Measurements from ENCODE around the gene FCHSD1.

Gene FCHSD1

GRCh38 chr5:141640698-141641097, 10.5 kb downstream of the FCHSD1 start:
- DNase-seq: no peak

- no peak for DNase-seq
Observed at GRCh38 chr5:141640051-141640415, 11.2 kb downstream of the FCHSD1 start.

- no peak for DNase-seq
Observed at GRCh38 chr5:141639357-141640050, 11.7 kb downstream of the FCHSD1 start.

- no peak for DNase-seq
Observed at GRCh38 chr5:141638771-141639170, 12.4 kb downstream of the FCHSD1 start.

GRCh38 chr5:141637767-141638419, 13.3 kb downstream of the FCHSD1 start:
- DNase-seq: peak; percentile 80

GRCh38 chr5:141637123-141637766, 14.0 kb downstream of the FCHSD1 start:
- peak; percentile 57 for DNase-seq

GRCh38 chr5:141636413-141637122, 14.7 kb downstream of the FCHSD1 start, which contains the start of the genes HDAC3 and RELL2:
TSS of gene HDAC3 (minus strand) at chr5:141636849. CDS start at chr5:141636790, 59 bp downstream.
TSS of gene RELL2 (plus strand) at chr5:141636997. CDS start at chr5:141638226, 1,229 bp downstream.
- DNase-seq: peak; percentile 87

- DNase-seq: no peak
Observed at GRCh38 chr5:141636106-141636412, 15.2 kb downstream of the FCHSD1 start.

GRCh38 chr5:141635646-141636045, 15.6 kb downstream of the FCHSD1 start:
- DNase-seq: no peak

- DNase-seq: no peak
Observed at GRCh38 chr5:141634720-141635119, 16.5 kb downstream of the FCHSD1 start.

GRCh38 chr5:141633871-141634561, 17.2 kb downstream of the FCHSD1 start:
- DNase-seq: no peak

- peak; percentile 67 for DNase-seq
Observed at GRCh38 chr5:141632650-141633049, 18.6 kb downstream of the FCHSD1 start.

GRCh38 chr5:141630570-141631140, 20.6 kb downstream of the FCHSD1 start:
- no peak for DNase-seq

GRCh38 chr5:141628175-141628788, 22.9 kb downstream of the FCHSD1 start:
- no peak for DNase-seq

GRCh38 chr5:141623611-141624010, 27.6 kb downstream of the FCHSD1 start:
- DNase-seq: no peak

- no peak for DNase-seq
Observed at GRCh38 chr5:141623186-141623585, 28.0 kb downstream of the FCHSD1 start.

- peak; percentile 97 for DNase-seq
Observed at GRCh38 chr5:141618804-141619554, 32.2 kb downstream of the FCHSD1 start, which contains the start of gene DIAPH1. TSS of gene DIAPH1 (minus strand) at chr5:141619000. CDS start at chr5:141618914, 86 bp downstream.

GRCh38 chr5:141618030-141618803, 33.0 kb downstream of the FCHSD1 start:
- DNase-seq: peak; percentile 65

GRCh38 chr5:141617682-141618029, 33.6 kb downstream of the FCHSD1 start:
- no peak for DNase-seq

GRCh38 chr5:141617128-141617527, 34.1 kb downstream of the FCHSD1 start:
- no peak for DNase-seq
